GM12878 (cell line): ENCODE results near the gene PLCG1. TPM values are rescaled to one million over a fixed set of nuclear protein-coding genes. Genes with fewer than 3 reads are reported as not detected.

ENCODE experiments used
- CBX3 ChIP-seq: fragments of 200-600 bp; sonication (generic); IDR thresholded peaks from 2 replicates; pipeline ENCODE4 v1.6.1; 2016; ENCODE audit warnings: low read depth, borderline replicate concordance
- E2F4 ChIP-seq: IDR thresholded peaks from 2 replicates; pipeline ENCODE4 v1.6.1; 2012; ENCODE audit warnings: low read depth, low read length, improper control_type of control experiment
- EGR1 ChIP-seq, 2 experiments: IDR thresholded peaks; 1 replicate in 1 of 2; 2 replicates in 1 of 2; pipeline ENCODE4 v1.6.1; 2011 to 2012; ENCODE audit warnings: low read depth in 2 of 2, low read length in 2 of 2, borderline replicate concordance in 1 of 2, mild to moderate bottlenecking in 1 of 2, moderate library complexity in 1 of 2
- GATAD2B ChIP-seq: fragments of 450-650 bp; conservative IDR thresholded peaks from 2 replicates; pipeline ENCODE4 v1.6.1; 2017; ENCODE audit warnings: low read depth, mild to moderate bottlenecking, moderate library complexity
- HDAC6 ChIP-seq: fragments of 200-600 bp; sonication (generic); IDR thresholded peaks from one replicate; pipeline ENCODE4 v1.8.0; 2017; ENCODE audit warnings: antibody characterized with exemption; ENCODE audit not compliant: unreplicated experiment
- KDM1A ChIP-seq: fragments of 200-600 bp; sonication (generic); IDR thresholded peaks from 2 replicates; pipeline ENCODE4 v1.6.1; 2016; ENCODE audit warnings: borderline replicate concordance
- MEF2B ChIP-seq: fragments of 450-650 bp; IDR thresholded peaks from 2 replicates; pipeline ENCODE4 v1.6.1; 2018; ENCODE audit warnings: mild to moderate bottlenecking, moderate library complexity; ENCODE audit not compliant: partially characterized antibody, poor library complexity, severe bottlenecking
- MYB ChIP-seq: fragments of 150-350 bp; IDR thresholded peaks from 2 replicates; pipeline ENCODE4 v1.6.1; 2014; ENCODE audit warnings: mild to moderate bottlenecking, low read depth, low read length, borderline replicate concordance
- MYC ChIP-seq: IDR thresholded peaks from 2 replicates; pipeline ENCODE4 v1.6.1; 2011; ENCODE audit warnings: mild to moderate bottlenecking, low read length, moderate library complexity, inconsistent platforms; ENCODE audit not compliant: insufficient read depth, insufficient replicate concordance, insufficient read length, severe bottlenecking
- NBN ChIP-seq: fragments of 450-650 bp; IDR thresholded peaks from 2 replicates; pipeline ENCODE4 v1.6.1; 2016
- NFYB ChIP-seq: IDR thresholded peaks from 2 replicates; pipeline ENCODE4 v1.6.1; 2011; ENCODE audit warnings: low read depth, mild to moderate bottlenecking, low read length, improper control_type of control experiment, moderate library complexity; ENCODE audit not compliant: insufficient read depth
- NR2C2 ChIP-seq: IDR thresholded peaks from 2 replicates; pipeline ENCODE4 v1.6.1; 2011; ENCODE audit warnings: borderline replicate concordance, low read depth; ENCODE audit not compliant: control insufficient read depth, insufficient read length
- NR2F1 ChIP-seq: fragments of 450-650 bp; conservative IDR thresholded peaks from 2 replicates; pipeline ENCODE4 v1.6.1; 2017; ENCODE audit warnings: mild to moderate bottlenecking
- RAD51 ChIP-seq: fragments of 450-650 bp; IDR thresholded peaks from 2 replicates; pipeline ENCODE4 v1.6.1; 2016; ENCODE audit warnings: moderate library complexity, mild to moderate bottlenecking, inconsistent platforms
- RBBP5 ChIP-seq: fragments of 200-600 bp; sonication (generic); conservative IDR thresholded peaks from 2 replicates; pipeline ENCODE4 v1.6.1; 2016
- SIN3A ChIP-seq: IDR thresholded peaks from 2 replicates; pipeline ENCODE4 v1.6.1; 2012; ENCODE audit warnings: low read depth, low read length, improper control_type of control experiment
- SMARCA5 ChIP-seq: fragments of 450-650 bp; IDR thresholded peaks from 2 replicates; pipeline ENCODE4 v1.6.1; 2017; ENCODE audit warnings: mild to moderate bottlenecking
- ZBED1 ChIP-seq: IDR thresholded peaks from 2 replicates; pipeline ENCODE4 v1.6.1; 2016; ENCODE audit warnings: borderline replicate concordance
- ZNF384 ChIP-seq: IDR thresholded peaks from 2 replicates; pipeline ENCODE4 v1.6.1; 2012; ENCODE audit warnings: low read depth, mild to moderate bottlenecking, low read length, improper control_type of control experiment, borderline replicate concordance
- ZNF622 ChIP-seq: fragments of 450-650 bp; IDR thresholded peaks from 2 replicates; pipeline ENCODE4 v1.6.1; 2017; ENCODE audit warnings: mild to moderate bottlenecking, inconsistent platforms
- polyA plus RNA-seq, 11 experiments: library from polyadenylated mRNA; depleted of rRNA in 4 of 11; unstranded in 6 of 11; stranded (reverse) in 5 of 11; fragments of >200 nt; fragmentation: Nextera tagmentation in 4 of 11; fragmentation: Illumina TruSeq in 1 of 11; extraction: Ambion mirVana in 4 of 11; extraction: Trizol in 1 of 11; gene quantifications; 1 replicate in 1 of 11; 2 replicates in 10 of 11; pipeline versions ENCODE4 v1.2.1 to v1.2.3, GENCODE V29; 2011 to 2016; ENCODE audit warnings: inconsistent platforms in 2 of 11, missing spikeins in 2 of 11, low read depth in 1 of 11
- total RNA-seq, 4 experiments: library from RNA; depleted of rRNA in 3 of 4; stranded (reverse); fragments of >200 nt in 3 of 4; fragmentation: Illumina TruSeq in 1 of 4; extraction: Trizol in 1 of 4; gene quantifications; 2 replicates each; pipeline versions ENCODE4 v1.2.1 to v1.2.3, GENCODE V29; 2013 to 2021
- TF ChIP-seq, protein P1 (sequence below), 3 experiments: IDR thresholded peaks in 2 of 3; conservative IDR thresholded peaks in 1 of 3; 2 replicates each; pipeline ENCODE4 v1.5.1; 2011; ENCODE audit warnings: low read depth in 3 of 3, low read length in 3 of 3, mild to moderate bottlenecking in 3 of 3, control low read depth in 2 of 3, moderate library complexity in 2 of 3, inconsistent platforms in 1 of 3, mixed read lengths in 1 of 3; ENCODE audit not compliant: control insufficient read depth in 2 of 3, insufficient read depth in 1 of 3; ENCODE audit errors: extremely low read depth in 1 of 3
- TF ChIP-seq, protein P2 (sequence below): fragments of 450-650 bp; IDR thresholded peaks from 2 replicates; pipeline ENCODE4 v1.6.1; 2017; ENCODE audit warnings: borderline replicate concordance
- TF ChIP-seq, protein P3 (sequence below): fragments of 450-650 bp; IDR thresholded peaks from 2 replicates; pipeline ENCODE4 v1.6.1; 2016; ENCODE audit warnings: mild to moderate bottlenecking

The PLCG1 gene
- total and polyA plus RNA-seq, 10 of the 15 experiments (the other 5 are each of a cell fraction or from before 2014, with no cell fraction given), result 2.6 to 114 (median 45.3) TPM

DNA sequence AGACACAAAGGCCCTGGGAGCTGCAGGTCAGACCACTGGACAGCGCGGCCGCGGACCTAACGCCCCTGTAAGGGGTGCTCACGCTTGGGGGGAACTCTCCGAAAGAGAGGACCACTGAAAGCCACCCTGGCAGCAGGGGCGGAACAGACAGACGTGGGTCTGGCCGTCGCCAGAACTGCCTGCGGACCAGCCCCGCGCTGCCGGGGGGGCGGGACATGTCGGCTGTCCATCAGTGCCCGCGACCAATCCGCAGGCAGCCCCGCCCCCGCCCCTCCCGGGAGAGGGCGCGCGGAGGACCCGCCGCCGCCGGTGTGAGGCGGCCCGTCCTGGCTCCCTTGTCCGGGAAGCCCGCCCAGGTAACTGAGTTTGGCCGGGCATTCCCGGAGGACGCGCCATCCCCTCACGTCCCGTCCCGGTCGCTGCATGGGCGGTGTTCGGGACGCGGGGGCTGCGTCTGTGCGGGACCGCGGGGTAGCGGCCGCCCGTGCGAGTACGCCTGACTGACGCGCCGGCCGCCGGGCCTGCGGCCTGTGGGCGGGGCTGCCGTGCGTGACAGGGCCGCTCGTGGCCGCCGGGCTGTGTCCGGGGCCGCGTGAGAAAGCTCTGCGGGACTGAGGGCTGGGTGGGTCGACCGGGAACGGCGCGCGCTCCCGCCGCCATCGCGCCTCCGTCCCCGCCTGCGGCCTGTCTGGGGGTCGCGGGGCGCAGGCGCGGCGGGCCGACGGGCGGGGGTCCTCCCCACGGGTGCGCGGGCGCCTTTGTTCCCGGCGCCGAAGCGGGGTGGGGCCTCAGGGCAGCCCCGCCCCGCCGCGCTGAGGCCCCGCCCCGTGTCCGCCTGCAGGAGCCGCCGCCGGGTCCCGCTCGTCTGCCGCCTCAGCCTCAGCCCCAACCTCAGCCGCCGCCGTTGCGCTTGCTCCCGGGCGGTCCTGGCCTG lies at the start of gene PLCG1 (continued):
- TF ChIP-seq MYB, result no peak
- TF ChIP-seq, protein P1, sequence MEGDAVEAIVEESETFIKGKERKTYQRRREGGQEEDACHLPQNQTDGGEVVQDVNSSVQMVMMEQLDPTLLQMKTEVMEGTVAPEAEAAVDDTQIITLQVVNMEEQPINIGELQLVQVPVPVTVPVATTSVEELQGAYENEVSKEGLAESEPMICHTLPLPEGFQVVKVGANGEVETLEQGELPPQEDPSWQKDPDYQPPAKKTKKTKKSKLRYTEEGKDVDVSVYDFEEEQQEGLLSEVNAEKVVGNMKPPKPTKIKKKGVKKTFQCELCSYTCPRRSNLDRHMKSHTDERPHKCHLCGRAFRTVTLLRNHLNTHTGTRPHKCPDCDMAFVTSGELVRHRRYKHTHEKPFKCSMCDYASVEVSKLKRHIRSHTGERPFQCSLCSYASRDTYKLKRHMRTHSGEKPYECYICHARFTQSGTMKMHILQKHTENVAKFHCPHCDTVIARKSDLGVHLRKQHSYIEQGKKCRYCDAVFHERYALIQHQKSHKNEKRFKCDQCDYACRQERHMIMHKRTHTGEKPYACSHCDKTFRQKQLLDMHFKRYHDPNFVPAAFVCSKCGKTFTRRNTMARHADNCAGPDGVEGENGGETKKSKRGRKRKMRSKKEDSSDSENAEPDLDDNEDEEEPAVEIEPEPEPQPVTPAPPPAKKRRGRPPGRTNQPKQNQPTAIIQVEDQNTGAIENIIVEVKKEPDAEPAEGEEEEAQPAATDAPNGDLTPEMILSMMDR (IDR thresholded peaks at IDR 0.05 in 2 of 3, conservative IDR thresholded peaks at IDR 0.05 in 1 of 3; ENCODE audit: control insufficient read depth in 2 of 3, extremely low read depth in 1 of 3, insufficient read depth in 1 of 3, low read depth in 3 of 3, low read length in 3 of 3), result no peak
- TF ChIP-seq KDM1A, result no peak
- no peak for TF ChIP-seq HDAC6
- TF ChIP-seq NR2F1, result peak; percentile 21; the same call in 1 of the 2 replicates
- peak; percentile 95 for TF ChIP-seq GATAD2B
- TF ChIP-seq, protein P2, sequence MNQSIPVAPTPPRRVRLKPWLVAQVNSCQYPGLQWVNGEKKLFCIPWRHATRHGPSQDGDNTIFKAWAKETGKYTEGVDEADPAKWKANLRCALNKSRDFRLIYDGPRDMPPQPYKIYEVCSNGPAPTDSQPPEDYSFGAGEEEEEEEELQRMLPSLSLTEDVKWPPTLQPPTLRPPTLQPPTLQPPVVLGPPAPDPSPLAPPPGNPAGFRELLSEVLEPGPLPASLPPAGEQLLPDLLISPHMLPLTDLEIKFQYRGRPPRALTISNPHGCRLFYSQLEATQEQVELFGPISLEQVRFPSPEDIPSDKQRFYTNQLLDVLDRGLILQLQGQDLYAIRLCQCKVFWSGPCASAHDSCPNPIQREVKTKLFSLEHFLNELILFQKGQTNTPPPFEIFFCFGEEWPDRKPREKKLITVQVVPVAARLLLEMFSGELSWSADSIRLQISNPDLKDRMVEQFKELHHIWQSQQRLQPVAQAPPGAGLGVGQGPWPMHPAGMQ, result no peak
- peak; percentile 61 for TF ChIP-seq SMARCA5
- no peak for TF ChIP-seq NR2C2
- no peak for TF ChIP-seq E2F4
- no peak for TF ChIP-seq MEF2B
- no peak for TF ChIP-seq SIN3A
- no peak for TF ChIP-seq RAD51
- peak; percentile 84 for TF ChIP-seq NFYB
- no peak for TF ChIP-seq RBBP5
- TF ChIP-seq MYC, result no peak
- TF ChIP-seq EGR1 (IDR thresholded peaks at IDR 0.05; ENCODE audit: borderline replicate concordance in 1 of 2, low read depth in 2 of 2, low read length in 2 of 2), result peak in 1 of 2 experiments; percentile 77; a peak in 2 of 3 replicates
- TF ChIP-seq ZBED1, result no peak
- TF ChIP-seq NBN, result 0 out of 2 replicates have a peak, but pooled peaks have one; percentile 0
- TF ChIP-seq, protein P3, sequence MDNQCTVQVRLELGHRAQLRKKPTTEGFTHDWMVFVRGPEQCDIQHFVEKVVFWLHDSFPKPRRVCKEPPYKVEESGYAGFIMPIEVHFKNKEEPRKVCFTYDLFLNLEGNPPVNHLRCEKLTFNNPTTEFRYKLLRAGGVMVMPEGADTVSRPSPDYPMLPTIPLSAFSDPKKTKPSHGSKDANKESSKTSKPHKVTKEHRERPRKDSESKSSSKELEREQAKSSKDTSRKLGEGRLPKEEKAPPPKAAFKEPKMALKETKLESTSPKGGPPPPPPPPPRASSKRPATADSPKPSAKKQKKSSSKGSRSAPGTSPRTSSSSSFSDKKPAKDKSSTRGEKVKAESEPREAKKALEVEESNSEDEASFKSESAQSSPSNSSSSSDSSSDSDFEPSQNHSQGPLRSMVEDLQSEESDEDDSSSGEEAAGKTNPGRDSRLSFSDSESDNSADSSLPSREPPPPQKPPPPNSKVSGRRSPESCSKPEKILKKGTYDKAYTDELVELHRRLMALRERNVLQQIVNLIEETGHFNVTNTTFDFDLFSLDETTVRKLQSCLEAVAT, result peak; percentile 35
- no peak for TF ChIP-seq ZNF384
- TF ChIP-seq ZNF622, result no peak
- no peak for TF ChIP-seq CBX3
